ENCODE data around the gene MSL3. TPM values are rescaled to one million over a fixed set of nuclear protein-coding genes. Genes with fewer than 3 reads are reported as not detected.

The MSL3 gene
- total and polyA plus RNA-seq, 5 donors, result 10.1 to 14.9 (median 13.3) TPM

DNA sequence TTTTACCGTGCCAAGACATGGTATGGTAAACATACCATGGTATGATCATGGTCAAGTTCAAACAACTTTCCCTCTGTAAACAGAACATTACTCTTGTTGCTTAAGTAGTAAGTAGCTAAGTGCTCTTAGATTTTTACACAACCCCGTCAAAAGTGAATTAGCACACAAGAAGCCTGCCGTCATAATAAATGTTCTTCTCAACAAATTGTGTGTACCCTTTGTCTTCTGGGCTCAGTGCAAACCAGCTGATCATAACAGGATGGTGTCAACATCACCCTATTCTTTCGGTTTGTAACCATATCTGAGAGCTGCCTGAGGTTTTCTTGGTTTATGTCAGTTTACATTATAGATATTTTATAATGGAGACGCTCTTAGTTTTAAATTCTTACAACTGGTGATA lies 28.8 kb downstream of the MSL3 start:
- no peak overlapping the region for H3K4me3 ChIP-seq (ENCODE audit: low read length)
- H3K27me3 ChIP-seq (ENCODE audit: control insufficient read depth, insufficient read depth), result no peaks in the 10 kb centered on the region
- no peaks in the 10 kb centered on the region for H3K9me3 ChIP-seq (ENCODE audit: control insufficient read depth, low read length)
- no peaks in the 10 kb centered on the region for H3K4me1 ChIP-seq (ENCODE audit: control insufficient read depth, insufficient read depth, low read length)
- intact Hi-C loops (cut with DNase I), result no loop called here
- no peak for ATAC-seq
- WGBS, result 52% methylated on average over 5 of the region's 5 CpGs
- no peak for DNase-seq
- no peak overlapping the region for H3K27ac ChIP-seq (ENCODE audit: low read length)

DNA sequence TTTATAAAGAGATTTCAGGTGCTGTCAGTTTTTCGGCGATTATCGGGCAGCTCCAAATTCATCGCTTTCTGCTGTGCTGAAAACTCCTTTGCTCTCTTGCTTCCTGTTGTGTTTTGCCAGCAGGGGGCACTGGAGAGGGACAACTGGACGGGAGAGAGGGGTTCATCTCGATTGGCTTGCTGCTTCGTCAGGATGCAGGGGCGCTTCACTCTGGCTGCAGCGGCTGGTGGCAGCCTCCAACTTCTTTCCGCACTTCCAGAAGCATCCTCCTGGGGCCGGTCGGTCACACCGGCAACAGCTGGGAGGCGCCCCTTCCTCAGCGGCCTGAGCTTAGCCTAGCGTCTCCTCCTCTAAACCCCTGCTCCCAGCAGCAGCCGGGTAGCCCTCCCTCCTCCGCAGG lies 29.5 kb downstream of the MSL3 start:
- Histone ChIP-seq H3K4me1 (ENCODE audit: control insufficient read depth, insufficient read depth, low read length) (no peaks in the 10 kb centered on the region), H3K4me3 (ENCODE audit: low read length) (peak overlapping the region; percentile 42), H3K27me3 (ENCODE audit: control insufficient read depth, insufficient read depth) (no peaks in the 10 kb centered on the region), H3K27ac (ENCODE audit: low read length) (no peak overlapping the region), H3K9me3 (ENCODE audit: control insufficient read depth, low read length) (no peaks in the 10 kb centered on the region)
- 24% methylated on average over 18 of the region's 18 CpGs for WGBS
- intact Hi-C loops (cut with DNase I), result no loop called here
- ATAC-seq, result peak; percentile 54 to 60
- DNase-seq, result peak; percentile 57 to 83 (median 72)

- intact Hi-C loops (cut with DNase I), result no loop called here
- 98% methylated on average over 1 of the region's 1 CpG for WGBS
- Histone ChIP-seq H3K9me3 (ENCODE audit: control insufficient read depth, low read length) (no peaks in the 10 kb centered on the region), H3K4me3 (ENCODE audit: low read length) (no peak overlapping the region), H3K27me3 (ENCODE audit: control insufficient read depth, insufficient read depth) (no peaks in the 10 kb centered on the region), H3K4me1 (ENCODE audit: control insufficient read depth, insufficient read depth, low read length) (no peaks in the 10 kb centered on the region), H3K27ac (ENCODE audit: low read length) (no peak overlapping the region)
- DNase-seq, result no peak
- no peak for ATAC-seq
Measured at GRCh38 chrX:11789809-11790208, 31.8 kb downstream of the MSL3 start.

DNA sequence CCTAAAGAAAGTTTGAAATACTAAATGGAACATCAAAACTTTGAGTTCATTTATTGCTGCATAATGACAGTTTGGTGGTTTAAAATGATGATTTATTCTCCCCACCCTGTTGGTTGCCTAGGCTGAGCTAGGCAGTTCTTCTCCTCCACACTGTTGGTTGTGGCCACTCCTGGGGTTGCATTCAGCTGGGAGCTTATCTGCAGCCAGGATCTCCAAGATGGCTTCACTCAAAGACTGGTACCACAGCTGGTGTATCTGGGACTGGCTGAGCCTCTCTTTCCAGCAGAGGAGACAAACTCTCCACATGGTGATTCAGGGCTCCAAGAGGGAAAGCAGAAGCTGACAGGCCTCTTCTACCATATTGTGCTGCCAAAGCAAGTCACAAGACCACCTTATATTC lies 33.1 kb downstream of the MSL3 start:
- intact Hi-C loops (cut with DNase I), result no loop called here
- Histone ChIP-seq H3K4me1 (ENCODE audit: control insufficient read depth, insufficient read depth, low read length) (no peaks in the 10 kb centered on the region), H3K4me3 (ENCODE audit: low read length) (no peak overlapping the region), H3K27me3 (ENCODE audit: control insufficient read depth, insufficient read depth) (no peaks in the 10 kb centered on the region), H3K9me3 (ENCODE audit: control insufficient read depth, low read length) (no peaks in the 10 kb centered on the region), H3K27ac (ENCODE audit: low read length) (no peak overlapping the region)
- ATAC-seq (no peak), DNase-seq (no peak)

GRCh38 chrX:11791537-11791936 lies 33.5 kb downstream of the MSL3 start:
- 88% methylated on average over 1 of the region's 1 CpG for WGBS
- no peak for ATAC-seq
- intact Hi-C loops (cut with DNase I), result no loop called here

DNA sequence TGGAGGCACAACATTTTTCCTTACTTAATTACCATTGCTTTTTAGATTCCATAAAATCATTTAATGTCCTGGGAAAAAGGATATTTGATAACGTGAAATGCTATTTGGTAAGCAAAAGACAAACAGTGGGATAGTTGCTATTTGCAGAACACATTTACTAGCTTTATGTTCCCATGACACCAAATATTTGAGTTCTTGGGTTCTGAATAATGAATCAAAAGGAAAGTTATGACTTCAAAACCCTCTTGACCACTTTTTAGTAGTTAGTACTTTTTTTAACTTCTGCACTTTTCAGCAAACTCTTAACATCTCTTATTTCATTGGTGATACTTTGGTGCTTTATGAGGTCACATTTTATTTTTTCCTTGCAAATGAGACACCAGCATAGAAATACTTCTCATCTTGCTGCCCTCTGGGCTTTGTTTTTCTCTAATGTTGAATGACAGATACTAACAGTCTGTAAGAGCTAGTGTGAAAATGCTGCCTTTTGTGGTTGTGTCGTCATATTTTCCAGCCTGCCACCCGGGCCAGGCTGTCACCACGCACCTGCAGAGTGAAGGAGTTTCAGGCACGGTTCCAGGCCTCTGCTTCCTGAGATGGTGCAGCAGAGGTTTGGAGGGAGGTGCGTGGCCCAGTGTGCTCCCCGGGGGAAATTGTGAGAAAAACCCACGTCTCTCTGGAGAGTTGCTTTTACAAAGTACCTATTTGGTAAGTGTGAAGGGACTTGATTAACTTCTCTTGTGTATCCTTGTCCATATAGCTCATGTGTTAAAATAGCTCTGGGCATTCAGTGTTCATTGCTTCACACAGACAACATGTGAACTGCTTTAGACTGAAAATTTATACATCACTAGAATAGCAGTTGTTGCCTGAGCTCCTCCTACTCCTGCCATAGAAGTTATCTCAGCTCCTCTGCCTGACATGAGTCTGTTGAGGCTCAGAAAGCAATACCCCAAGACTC lies 34.7 kb downstream of the MSL3 start:
- Histone ChIP-seq H3K9me3 (ENCODE audit: control insufficient read depth, low read length) (no peaks in the 10 kb centered on the region), H3K27me3 (ENCODE audit: control insufficient read depth, insufficient read depth) (no peaks in the 10 kb centered on the region), H3K4me1 (ENCODE audit: control insufficient read depth, insufficient read depth, low read length) (no peaks in the 10 kb centered on the region), H3K4me3 (ENCODE audit: low read length) (no peak overlapping the region), H3K27ac (ENCODE audit: low read length) (no peak overlapping the region)
- intact Hi-C loops (cut with DNase I), result no loop called here
- 37% methylated on average over 8 of the region's 8 CpGs for WGBS
- DNase-seq, result no peak
- no peak for ATAC-seq

More at GRCh38 chrX:11791537-11791936, 33.5 kb downstream of the MSL3 start:
- no peak for DNase-seq
- H3K9me3 ChIP-seq (ENCODE audit: control insufficient read depth, low read length), result no peaks in the 10 kb centered on the region
- no peaks in the 10 kb centered on the region for H3K4me1 ChIP-seq (ENCODE audit: control insufficient read depth, insufficient read depth, low read length)
- no peak overlapping the region for H3K27ac ChIP-seq (ENCODE audit: low read length)
- no peak overlapping the region for H3K4me3 ChIP-seq (ENCODE audit: low read length)
- H3K27me3 ChIP-seq (ENCODE audit: control insufficient read depth, insufficient read depth), result no peaks in the 10 kb centered on the region

DNA sequence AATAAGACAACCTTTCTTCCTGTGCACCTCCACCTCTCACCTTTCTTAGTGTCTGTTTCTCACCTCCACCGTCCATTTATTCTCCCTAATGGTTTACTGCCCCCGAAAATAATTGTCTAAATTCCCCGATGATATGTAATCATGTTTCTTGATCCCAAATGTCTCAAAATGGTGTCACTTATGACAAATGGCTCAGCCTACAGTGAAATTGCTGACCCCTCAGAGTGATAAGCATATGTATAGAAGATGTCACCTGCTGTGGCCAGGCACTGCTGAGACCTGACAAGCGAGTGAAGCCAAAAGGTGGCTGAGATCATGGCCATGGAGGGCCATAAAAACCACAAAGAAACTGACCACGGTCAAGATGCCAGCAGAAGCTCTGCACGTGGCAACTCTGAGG lies 35.7 kb downstream of the MSL3 start:
- intact Hi-C loops (cut with DNase I), result no loop called here
- DNase-seq (no peak), ATAC-seq (no peak)
- no peaks in the 10 kb centered on the region for H3K9me3 ChIP-seq (ENCODE audit: control insufficient read depth, low read length)
- no peaks in the 10 kb centered on the region for H3K4me1 ChIP-seq (ENCODE audit: control insufficient read depth, insufficient read depth, low read length)
- WGBS, result 78% methylated on average over 6 of the region's 6 CpGs
- H3K4me3 ChIP-seq (ENCODE audit: low read length), result no peak overlapping the region
- H3K27me3 ChIP-seq (ENCODE audit: control insufficient read depth, insufficient read depth), result no peaks in the 10 kb centered on the region
- no peak overlapping the region for H3K27ac ChIP-seq (ENCODE audit: low read length)

- no peaks in the 10 kb centered on the region for H3K4me1 ChIP-seq (ENCODE audit: control insufficient read depth, insufficient read depth, low read length)
- 76% methylated on average over 2 of the region's 2 CpGs for WGBS
- no peaks in the 10 kb centered on the region for H3K27me3 ChIP-seq (ENCODE audit: control insufficient read depth, insufficient read depth)
- H3K4me3 ChIP-seq (ENCODE audit: low read length), result no peak overlapping the region
- DNase-seq, result no peak
- no peaks in the 10 kb centered on the region for H3K9me3 ChIP-seq (ENCODE audit: control insufficient read depth, low read length)
- no peak overlapping the region for H3K27ac ChIP-seq (ENCODE audit: low read length)
- intact Hi-C loops (cut with DNase I), result no loop called here
- no peak for ATAC-seq
Measured at GRCh38 chrX:11813341-11813740, 55.3 kb downstream of the MSL3 start.

Other genes with a start within 250 kb of the MSL3 start
- gene ARHGAP6, start 92.3 kb upstream of the MSL3 start, total RNA-seq, result 1 to 10 TPM; 2.5 to 4.5 (median 3.3) TPM
- gene ARHGAP6, start 92.3 kb upstream of the MSL3 start, polyA plus RNA-seq, result 2.3 TPM

Data from right cardiac atrium (tissue), 5 donors.